A673 (cell line): Measurements from ENCODE around the gene GSKIP.

Experiments
- CTCF ChIP-seq: fragments of 300-800, 200-600 bp; sonication (generic); conservative IDR thresholded peaks from 2 replicates; pipeline ENCODE4 v1.5.1; 2017; ENCODE audit warnings: low read depth, mild to moderate bottlenecking, antibody characterized with exemption, low read length, moderate library complexity, mixed read lengths
- EZH2 ChIP-seq: fragments of 200-600 bp; sonication (generic); IDR thresholded peaks from 2 replicates; pipeline ENCODE4 v1.6.1; 2017; ENCODE audit warnings: borderline replicate concordance, low read depth, mild to moderate bottlenecking, mixed read lengths, antibody characterized with exemption, low read length; ENCODE audit not compliant: poor library complexity, severe bottlenecking

GRCh38 chr14:96405677-96406076, 42.4 kb downstream of the GSKIP start:
- TF ChIP-seq CTCF (no peak), EZH2 (no peak)
